WERI-Rb-1 (cell line): ENCODE results near the gene ADARB2.

Experiments
- DNase-seq: peaks from one replicate; pipeline ENCODE4 v3.0.0-alpha.2; 2020
- H3K27ac ChIP-seq: fragments of 250-450 bp; sonication (Bioruptor Pico); 2 replicates; pipeline ENCODE4 v1.5.1; 2020; ENCODE audit warnings: mild to moderate bottlenecking, moderate library complexity
- H3K27me3 ChIP-seq: fragments of 250-450 bp; sonication (Bioruptor Pico); 2 replicates; pipeline ENCODE4 v1.5.1; 2021; ENCODE audit warnings: mild to moderate bottlenecking, low read depth, moderate library complexity; ENCODE audit not compliant: insufficient read depth, severe bottlenecking
- H3K36me3 ChIP-seq: fragments of 250-450 bp; sonication (Bioruptor Pico); 2 replicates; pipeline ENCODE4 v1.5.1; 2020; ENCODE audit warnings: mild to moderate bottlenecking, moderate library complexity
- H3K4me3 ChIP-seq: 2 replicates; pipeline ENCODE4 v1.5.1; 2011; ENCODE audit warnings: low read depth, mild to moderate bottlenecking, control low read depth, low read length
- H3K9me3 ChIP-seq: fragments of 250-450 bp; sonication (Bioruptor Pico); 2 replicates; pipeline ENCODE4 v1.5.1; 2021; ENCODE audit warnings: mild to moderate bottlenecking, moderate library complexity; ENCODE audit not compliant: severe bottlenecking
- TF ChIP-seq, protein P1 (sequence below): IDR thresholded peaks from 2 replicates; pipeline ENCODE4 v1.5.1; 2011; ENCODE audit warnings: low read depth, mild to moderate bottlenecking, control low read depth, inconsistent platforms, low read length

Gene ADARB2

DNA sequence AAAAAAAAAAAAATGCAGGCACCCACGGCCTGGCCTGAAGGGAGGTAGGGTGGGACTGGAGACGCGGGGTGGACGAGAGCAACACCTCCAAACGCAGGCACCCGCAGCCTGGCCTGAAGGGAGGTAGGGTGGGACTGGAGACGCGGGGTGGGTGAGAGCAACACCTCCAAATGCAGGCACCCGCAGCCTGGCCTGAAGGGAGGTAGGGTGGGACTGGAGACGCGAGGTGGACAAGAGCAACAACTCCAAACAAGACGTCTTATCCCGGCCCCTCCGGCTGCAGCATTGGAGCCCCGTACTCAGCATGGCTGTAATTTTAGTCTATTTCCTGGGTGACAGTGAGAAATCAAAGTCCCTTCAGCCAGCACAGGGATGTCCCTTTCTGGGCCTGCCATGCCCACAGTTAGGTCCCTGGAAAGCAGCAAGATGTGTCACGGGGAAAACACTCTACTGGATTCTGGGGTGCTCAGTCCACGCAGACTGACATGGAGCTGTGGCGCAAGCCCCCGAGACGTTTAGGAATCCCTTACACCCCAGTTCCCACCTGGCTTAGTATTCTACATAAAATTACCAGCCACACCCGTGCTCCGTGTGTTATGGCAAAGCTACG is 561.3 kb downstream of the ADARB2 start:
- Histone ChIP-seq H3K27me3 (peaks cover 14% of the 10 kb centered on the region), H3K9me3 (no peaks in the 10 kb centered on the region), H3K4me3 (no peak overlapping the region), H3K27ac (no peak overlapping the region), H3K36me3 (no peaks in the 10 kb centered on the region)
- DNase-seq, result no peak
- TF ChIP-seq, protein P1, sequence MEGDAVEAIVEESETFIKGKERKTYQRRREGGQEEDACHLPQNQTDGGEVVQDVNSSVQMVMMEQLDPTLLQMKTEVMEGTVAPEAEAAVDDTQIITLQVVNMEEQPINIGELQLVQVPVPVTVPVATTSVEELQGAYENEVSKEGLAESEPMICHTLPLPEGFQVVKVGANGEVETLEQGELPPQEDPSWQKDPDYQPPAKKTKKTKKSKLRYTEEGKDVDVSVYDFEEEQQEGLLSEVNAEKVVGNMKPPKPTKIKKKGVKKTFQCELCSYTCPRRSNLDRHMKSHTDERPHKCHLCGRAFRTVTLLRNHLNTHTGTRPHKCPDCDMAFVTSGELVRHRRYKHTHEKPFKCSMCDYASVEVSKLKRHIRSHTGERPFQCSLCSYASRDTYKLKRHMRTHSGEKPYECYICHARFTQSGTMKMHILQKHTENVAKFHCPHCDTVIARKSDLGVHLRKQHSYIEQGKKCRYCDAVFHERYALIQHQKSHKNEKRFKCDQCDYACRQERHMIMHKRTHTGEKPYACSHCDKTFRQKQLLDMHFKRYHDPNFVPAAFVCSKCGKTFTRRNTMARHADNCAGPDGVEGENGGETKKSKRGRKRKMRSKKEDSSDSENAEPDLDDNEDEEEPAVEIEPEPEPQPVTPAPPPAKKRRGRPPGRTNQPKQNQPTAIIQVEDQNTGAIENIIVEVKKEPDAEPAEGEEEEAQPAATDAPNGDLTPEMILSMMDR, result no peak

GRCh38 chr10:1174022-1174421 is 563.3 kb downstream of the ADARB2 start:
- no peaks in the 10 kb centered on the region for H3K9me3 ChIP-seq
- TF ChIP-seq, protein P1, result no peak
- peaks cover 8% of the 10 kb centered on the region for H3K27me3 ChIP-seq
- no peak overlapping the region for H3K27ac ChIP-seq
- no peaks in the 10 kb centered on the region for H3K36me3 ChIP-seq
- DNase-seq, result no peak
- no peak overlapping the region for H3K4me3 ChIP-seq

DNA sequence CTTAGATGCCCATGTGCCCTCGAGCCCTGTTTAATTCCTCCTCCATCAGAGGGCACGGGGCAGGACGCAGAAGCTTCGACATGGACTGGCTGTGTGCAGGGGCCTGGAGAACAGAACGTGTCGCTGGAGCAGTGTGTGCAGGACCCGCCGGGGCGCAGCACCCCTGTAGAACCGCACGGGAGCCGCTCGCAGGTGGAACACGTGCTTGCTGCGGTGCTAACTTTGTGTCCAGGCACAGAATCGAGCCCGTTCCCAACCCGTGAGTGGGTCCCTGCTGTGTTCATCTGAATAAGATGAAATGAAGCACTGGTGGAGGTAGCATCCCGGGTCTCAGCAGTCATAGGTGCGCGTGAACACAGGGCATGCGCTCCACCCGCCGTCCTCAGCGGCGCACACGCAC is 564.2 kb downstream of the ADARB2 start:
- no peak overlapping the region for H3K27ac ChIP-seq
- peaks cover 8% of the 10 kb centered on the region for H3K27me3 ChIP-seq
- TF ChIP-seq, protein P1, result no peak
- H3K9me3 ChIP-seq, result no peaks in the 10 kb centered on the region
- DNase-seq, result no peak
- H3K36me3 ChIP-seq, result no peaks in the 10 kb centered on the region
- H3K4me3 ChIP-seq, result no peak overlapping the region

GRCh38 chr10:1172256-1172984 is 564.9 kb downstream of the ADARB2 start:
- H3K27ac ChIP-seq, result no peak overlapping the region
- H3K27me3 ChIP-seq, result peaks cover 6% of the 10 kb centered on the region
- DNase-seq, result no peak
- H3K36me3 ChIP-seq, result no peaks in the 10 kb centered on the region
- H3K4me3 ChIP-seq, result no peak overlapping the region
- TF ChIP-seq, protein P1, result no peak
- H3K9me3 ChIP-seq, result no peaks in the 10 kb centered on the region

DNA sequence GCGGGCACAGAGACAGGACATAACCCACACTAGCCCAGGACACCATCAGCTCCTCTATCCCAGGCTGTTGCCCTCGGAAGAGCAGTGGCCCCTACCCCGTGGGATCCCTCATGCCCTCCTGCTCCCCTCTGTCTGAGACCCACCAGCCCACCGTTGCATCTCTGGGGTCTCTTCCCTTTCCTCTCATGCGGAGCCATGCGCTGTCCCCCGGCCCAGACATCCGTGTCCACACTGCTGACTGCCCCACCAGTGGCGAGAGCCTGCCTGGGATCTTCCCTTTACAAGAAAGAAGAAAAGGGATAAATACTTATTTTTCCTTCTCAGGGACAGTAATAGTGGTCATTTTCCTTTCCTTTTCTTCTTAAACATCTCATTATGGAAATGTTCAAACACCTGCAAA is 565.7 kb downstream of the ADARB2 start:
- no peak overlapping the region for H3K27ac ChIP-seq
- no peak overlapping the region for H3K4me3 ChIP-seq
- H3K27me3 ChIP-seq, result peaks cover 5% of the 10 kb centered on the region
- H3K36me3 ChIP-seq, result no peaks in the 10 kb centered on the region
- no peak for DNase-seq
- TF ChIP-seq, protein P1, result no peak
- no peaks in the 10 kb centered on the region for H3K9me3 ChIP-seq
